ENCODE measurements around the gene GRIN3A.

The GRIN3A gene

DNA sequence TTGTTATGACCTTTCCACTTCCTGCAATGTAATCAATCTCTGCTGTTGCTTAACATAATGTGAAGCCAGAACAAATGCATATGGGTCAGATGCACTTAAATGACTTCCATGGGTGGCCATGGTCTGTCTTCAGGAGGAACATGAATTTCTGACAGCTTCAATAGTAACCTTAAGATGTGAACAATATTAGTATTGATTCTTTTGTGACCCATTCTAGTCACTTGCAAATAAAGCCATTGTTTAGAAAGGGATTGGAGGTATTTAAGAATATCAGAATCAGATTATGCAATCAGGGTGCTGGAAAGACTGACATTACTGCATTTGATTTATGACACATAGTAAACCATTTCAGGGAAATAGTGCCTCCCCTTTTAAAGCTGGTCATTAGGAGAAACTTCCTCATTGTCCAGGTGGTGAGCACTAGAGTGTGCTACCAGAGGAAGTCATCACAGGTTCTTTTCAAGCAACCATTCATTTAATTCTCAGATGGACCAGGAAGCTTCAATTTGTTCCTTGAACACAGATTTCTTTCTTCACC is 32.1 kb downstream of the GRIN3A start:
- no peak for DNase-seq (ENCODE audit: extremely low read depth in 1 of 2, low read depth in 1 of 2)

- DNase-seq (ENCODE audit: extremely low read depth in 1 of 2, low read depth in 1 of 2): no peak
Observed at GRCh38 chr9:101705135-101705661, 33.2 kb downstream of the GRIN3A start.

GRCh38 chr9:101702257-101702656 is 36.2 kb downstream of the GRIN3A start:
- no peak for DNase-seq (ENCODE audit: extremely low read depth in 1 of 2, low read depth in 1 of 2)

DNA sequence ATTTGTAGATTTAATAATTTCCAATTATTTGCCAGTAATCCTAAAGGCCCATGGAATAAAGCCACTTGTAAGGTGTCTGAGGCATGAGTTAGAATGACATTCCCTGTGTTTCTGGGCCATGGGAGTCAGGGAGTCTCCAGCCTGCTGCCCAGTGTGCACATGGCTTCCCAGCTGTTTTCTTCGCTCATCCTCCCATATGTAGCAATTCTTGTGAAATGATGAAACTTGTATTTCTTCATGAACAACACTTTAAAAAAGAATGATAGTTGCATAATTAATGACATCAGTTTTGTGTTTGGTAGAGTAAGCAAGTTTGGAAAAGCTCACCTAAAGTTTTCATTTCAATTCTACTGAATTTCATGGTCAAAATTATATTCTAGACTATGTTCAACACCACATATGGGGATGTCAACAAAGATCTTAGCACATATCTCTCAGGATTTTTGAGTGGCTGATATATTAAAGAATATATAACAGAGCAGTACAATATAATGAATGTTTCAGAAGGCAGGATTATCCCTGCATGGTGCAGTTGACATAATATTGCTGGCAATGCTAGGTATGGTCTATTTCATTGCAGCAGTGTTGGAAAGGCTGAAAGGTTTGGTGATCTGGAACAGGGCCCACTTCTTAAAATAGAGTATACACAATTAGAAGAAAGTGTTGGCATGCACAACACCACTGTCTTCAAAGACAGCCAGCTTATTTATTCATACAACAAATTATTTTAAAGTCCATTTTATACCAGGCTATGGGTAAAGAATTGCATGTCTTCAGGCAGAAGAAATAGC is 44.7 kb downstream of the GRIN3A start:
- DNase-seq (ENCODE audit: extremely low read depth in 1 of 2, low read depth in 1 of 2): no peak

GRCh38 chr9:101691657-101692056 is 46.8 kb downstream of the GRIN3A start:
- no peak for DNase-seq (ENCODE audit: extremely low read depth in 1 of 2, low read depth in 1 of 2)

- no peak for DNase-seq (ENCODE audit: extremely low read depth in 1 of 2, low read depth in 1 of 2)
Observed at GRCh38 chr9:101689039-101689438, 49.4 kb downstream of the GRIN3A start.

DNA sequence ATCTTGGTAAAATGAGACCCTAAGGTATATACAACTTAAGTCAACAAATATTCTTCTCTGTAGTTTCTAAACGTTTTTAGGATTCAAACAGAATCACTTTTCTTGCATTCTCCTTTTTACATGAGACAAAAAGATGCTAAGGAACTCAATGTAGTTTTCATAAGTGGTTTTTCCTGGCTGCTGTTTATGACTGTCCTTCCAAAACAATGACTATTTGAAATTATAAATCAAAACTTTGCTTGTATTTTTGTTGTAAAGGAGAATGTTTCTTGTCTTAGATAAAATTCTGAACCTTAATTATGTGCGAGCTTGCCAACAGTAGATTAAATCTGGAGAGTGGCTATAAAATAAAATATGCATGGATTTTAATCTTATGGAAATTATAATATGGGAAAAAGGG is 53.8 kb downstream of the GRIN3A start:
- no peak for DNase-seq (ENCODE audit: extremely low read depth in 1 of 2, low read depth in 1 of 2)

- no peak for DNase-seq (ENCODE audit: extremely low read depth in 1 of 2, low read depth in 1 of 2)
Observed at GRCh38 chr9:101683236-101683635, 55.2 kb downstream of the GRIN3A start.

DNA sequence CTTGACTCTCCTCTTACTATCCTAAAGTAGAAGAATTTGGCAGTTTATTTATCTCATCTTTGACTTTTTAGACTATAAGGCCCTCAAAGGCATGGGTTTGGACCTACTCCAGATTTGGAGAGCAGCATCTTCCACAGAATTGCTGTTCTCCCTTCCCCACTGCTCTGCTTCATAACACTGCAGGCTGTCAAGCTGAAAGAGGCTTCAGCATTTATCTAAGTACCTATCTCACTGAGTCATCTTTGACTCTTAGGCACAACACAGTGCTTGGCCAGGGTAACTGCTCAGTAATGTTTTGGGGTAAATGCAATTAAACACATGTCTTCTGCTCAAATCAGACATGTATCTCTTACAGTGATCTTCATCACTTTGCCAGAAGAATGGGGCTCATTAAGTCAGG is 60.6 kb downstream of the GRIN3A start:
- DNase-seq (ENCODE audit: extremely low read depth in 1 of 2, low read depth in 1 of 2): no peak

GRCh38 chr9:101675341-101675740 is 63.1 kb downstream of the GRIN3A start:
- DNase-seq (ENCODE audit: extremely low read depth in 1 of 2, low read depth in 1 of 2): no peak

DNA sequence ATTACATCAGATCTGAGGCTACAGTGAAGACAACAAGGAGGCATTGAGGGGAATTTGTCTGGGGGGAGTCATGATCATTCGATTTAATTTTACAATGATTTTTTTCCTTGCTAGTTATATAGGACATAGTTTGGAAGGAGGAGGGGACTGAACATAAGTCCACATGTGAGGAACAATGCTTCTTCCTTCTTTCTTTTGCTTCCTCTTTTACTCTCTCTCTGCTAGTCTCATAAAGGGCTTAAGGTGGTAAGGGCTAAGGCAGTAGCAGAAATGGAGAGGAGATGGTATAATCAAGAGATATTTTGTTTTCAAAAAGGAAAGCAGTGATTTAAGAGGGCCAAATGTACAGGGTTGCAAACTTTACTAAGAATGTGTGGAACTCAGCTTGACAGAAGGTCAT is 64.3 kb downstream of the GRIN3A start:
- DNase-seq (ENCODE audit: extremely low read depth in 1 of 2, low read depth in 1 of 2): no peak

DNA sequence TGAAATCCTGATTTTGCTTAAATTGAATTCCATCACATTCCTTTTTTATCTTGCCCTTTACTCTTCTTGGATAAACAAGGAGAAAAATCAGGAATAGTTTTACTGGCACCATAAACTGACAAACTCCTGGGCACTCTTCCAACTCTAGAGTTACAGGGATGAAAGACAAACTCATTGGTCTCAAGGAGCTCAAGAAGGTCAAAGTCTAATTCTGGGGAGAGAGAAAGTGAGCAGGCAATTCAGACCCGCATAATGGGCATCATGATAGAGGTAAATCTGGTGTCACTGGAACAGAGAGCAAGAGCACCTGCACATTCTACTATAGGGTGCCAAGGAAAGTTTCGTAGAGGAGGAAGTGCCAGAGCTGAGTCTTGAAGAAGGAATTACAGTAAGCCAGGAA is 64.8 kb downstream of the GRIN3A start:
- DNase-seq (ENCODE audit: extremely low read depth in 1 of 2, low read depth in 1 of 2): no peak

GRCh38 chr9:101671567-101671966 is 66.9 kb downstream of the GRIN3A start:
- no peak for DNase-seq (ENCODE audit: extremely low read depth in 1 of 2, low read depth in 1 of 2)

- DNase-seq (ENCODE audit: extremely low read depth in 1 of 2, low read depth in 1 of 2): no peak
Observed at GRCh38 chr9:101668421-101668820, 70.0 kb downstream of the GRIN3A start.

GRCh38 chr9:101664453-101664852 is 74.0 kb downstream of the GRIN3A start:
- no peak for DNase-seq (ENCODE audit: extremely low read depth in 1 of 2, low read depth in 1 of 2)

DNA sequence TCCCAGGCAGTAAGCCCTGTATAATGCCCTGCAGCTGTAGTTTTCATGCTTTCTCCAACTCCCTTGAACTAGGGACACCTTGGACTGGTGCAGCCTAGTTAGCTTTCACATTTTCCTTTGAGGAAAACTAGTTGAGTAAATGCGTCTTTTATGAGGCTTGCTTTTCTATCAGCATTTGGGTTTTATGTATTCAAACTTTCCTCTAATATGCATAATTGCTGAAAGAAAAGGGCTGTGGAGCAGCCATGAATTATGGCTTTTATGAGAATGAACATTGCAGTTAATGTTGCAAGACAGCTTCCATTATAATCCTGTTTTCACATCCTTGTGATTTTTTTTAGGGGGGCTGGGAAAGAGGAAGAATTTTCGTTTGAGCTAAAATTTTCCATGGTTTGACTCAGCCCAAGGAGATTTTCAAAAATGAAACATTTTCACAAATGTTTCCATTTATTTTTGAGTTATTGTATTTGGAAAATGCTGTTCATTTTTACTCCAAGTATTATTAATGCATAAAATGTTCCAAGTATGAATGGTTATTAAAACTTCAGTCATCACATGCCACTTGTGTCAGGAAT is 85.8 kb downstream of the GRIN3A start:
- DNase-seq (ENCODE audit: extremely low read depth in 1 of 2, low read depth in 1 of 2): no peak

DNA sequence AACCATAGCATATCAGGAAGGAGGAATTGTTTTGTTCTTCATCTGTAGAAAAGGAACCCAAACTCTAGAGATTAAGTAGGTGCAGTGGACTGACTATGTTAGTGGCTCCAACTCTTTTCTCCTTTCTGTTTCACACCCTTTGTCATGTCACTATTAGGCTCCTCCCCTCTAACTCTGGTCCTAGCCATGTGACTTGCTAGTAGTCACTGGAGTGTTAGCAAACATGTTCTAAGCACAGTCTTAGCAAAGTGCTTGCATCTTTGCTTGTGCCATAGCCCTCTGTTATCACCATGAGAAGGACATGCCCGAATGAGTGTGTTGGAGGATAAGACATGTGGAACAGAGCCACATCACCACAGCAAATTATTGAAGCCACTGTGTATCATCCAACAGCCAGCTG is 88.3 kb downstream of the GRIN3A start:
- no peak for DNase-seq (ENCODE audit: extremely low read depth in 1 of 2, low read depth in 1 of 2)

DNA sequence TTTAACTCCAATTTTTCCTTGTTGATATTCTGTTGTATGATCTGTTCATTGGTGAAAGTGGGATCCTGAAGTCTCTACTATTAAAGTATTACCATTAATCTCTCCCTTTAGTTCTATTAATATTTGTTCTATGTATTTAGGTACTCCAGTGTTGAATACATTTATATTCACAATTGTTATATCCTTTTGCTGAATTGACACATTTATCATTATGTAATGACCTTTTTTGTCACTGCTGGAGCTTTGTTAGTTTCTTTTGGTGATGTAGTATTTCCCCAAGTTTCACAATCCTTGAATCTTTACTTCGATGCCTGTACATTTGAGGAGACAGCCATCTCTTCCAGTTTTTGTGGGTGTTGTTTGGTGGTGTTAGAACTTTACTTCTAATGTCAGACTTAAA is 90.0 kb downstream of the GRIN3A start:
- DNase-seq (ENCODE audit: extremely low read depth in 1 of 2, low read depth in 1 of 2): no peak

- no peak for DNase-seq (ENCODE audit: extremely low read depth in 1 of 2, low read depth in 1 of 2)
Observed at GRCh38 chr9:101639785-101640665, 98.4 kb downstream of the GRIN3A start.

DNA sequence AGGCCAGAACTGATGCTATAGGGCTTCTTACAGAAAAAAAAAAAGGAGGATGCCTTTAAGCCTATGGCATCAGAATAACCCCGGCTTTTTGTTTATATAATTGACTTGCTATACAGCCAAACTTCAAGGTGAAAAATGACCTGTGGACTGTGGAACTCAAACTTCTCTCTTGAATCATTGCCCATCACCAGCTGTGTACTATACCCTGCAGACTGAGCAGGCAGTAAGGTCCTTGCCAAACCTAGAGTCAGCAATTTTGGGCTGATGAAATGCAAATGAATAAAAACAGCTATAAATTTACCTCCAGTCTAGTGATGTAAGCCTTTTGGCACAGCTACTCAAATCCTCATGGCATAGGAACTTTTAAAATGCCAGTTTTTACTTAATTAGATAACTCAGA is 99.1 kb downstream of the GRIN3A start:
- no peak for DNase-seq (ENCODE audit: extremely low read depth in 1 of 2, low read depth in 1 of 2)

DNA sequence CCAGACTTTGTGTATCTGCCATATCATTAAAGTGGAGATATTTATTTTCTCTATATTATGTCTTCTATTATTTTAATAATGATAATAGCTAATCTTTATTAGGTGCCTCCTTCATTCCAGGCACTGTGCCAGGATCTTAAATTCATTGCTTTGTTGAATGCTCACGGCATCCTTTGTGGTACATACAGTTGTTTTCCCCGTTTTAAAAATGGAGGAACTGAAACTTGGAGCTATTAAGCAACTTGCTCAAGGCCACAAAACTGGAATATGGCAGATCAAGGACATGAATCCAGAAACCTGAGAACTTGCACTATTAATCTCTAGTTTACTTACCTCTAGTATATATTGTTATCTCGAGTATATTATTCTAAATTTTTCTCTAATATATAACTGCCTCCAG is 102.2 kb downstream of the GRIN3A start:
- DNase-seq (ENCODE audit: extremely low read depth in 1 of 2, low read depth in 1 of 2): no peak
